MM.1S (cell line): ENCODE results near the gene VPREB1.
"Not testable (repeated sequence)": the region's sequence is repeated elsewhere in the genome, so short reads cannot be mapped to it uniquely, and the experiment has no call there.

Experiments
- DNase-seq: peaks from one replicate; pipeline ENCODE4 v3.0.0-alpha.2; 2015
- H2AFZ ChIP-seq: fragments of 300-600 bp; sonication (generic); 2 replicates; pipeline ENCODE4 v1.6.0; 2016; ENCODE audit warnings: antibody characterized with exemption, low read length
- H3F3A ChIP-seq: fragments of 300-600 bp; sonication (generic); 2 replicates; pipeline ENCODE4 v1.6.1; 2016; ENCODE audit warnings: mild to moderate bottlenecking, antibody characterized with exemption, low read length, moderate library complexity, mixed read lengths; ENCODE audit not compliant: insufficient read depth
- H3K27ac ChIP-seq: fragments of 300-600 bp; sonication (generic); 2 replicates; pipeline ENCODE4 v1.5.1; 2016; ENCODE audit warnings: mild to moderate bottlenecking, low read length
- H3K27me3 ChIP-seq: fragments of 300-600 bp; sonication (generic); replicated peaks from 2 replicates; pipeline ENCODE4 v1.6.0; 2016; ENCODE audit warnings: low read length; ENCODE audit not compliant: insufficient read depth
- H3K36me3 ChIP-seq: fragments of 300-600 bp; sonication (generic); replicated peaks from 2 replicates; pipeline ENCODE4 v1.6.1; 2016; ENCODE audit warnings: mild to moderate bottlenecking, low read length, mixed read lengths; ENCODE audit not compliant: insufficient read depth
- H3K4me1 ChIP-seq: fragments of 300-600 bp; sonication (generic); 2 replicates; pipeline ENCODE4 v1.6.1; 2016; ENCODE audit warnings: low read length, mixed read lengths
- H3K4me2 ChIP-seq: fragments of 300-600 bp; sonication (generic); 2 replicates; pipeline ENCODE4 v1.6.0; 2016; ENCODE audit warnings: low read depth, low read length
- H3K4me3 ChIP-seq: fragments of 300-600 bp; sonication (generic); 2 replicates; pipeline ENCODE4 v1.5.1; 2016; ENCODE audit warnings: low read length, mixed read lengths
- H3K79me2 ChIP-seq: fragments of 300-600 bp; sonication (generic); 2 replicates; pipeline ENCODE4 v1.6.1; 2016; ENCODE audit warnings: mixed run types, low read length, mixed read lengths
- H3K9ac ChIP-seq: fragments of 300-600 bp; sonication (generic); 2 replicates; pipeline ENCODE4 v1.6.1; 2016; ENCODE audit warnings: low read length, mixed read lengths
- H3K9me2 ChIP-seq: fragments of 300-600 bp; sonication (generic); replicated peaks from 2 replicates; pipeline ENCODE4 v1.6.1; 2016; ENCODE audit warnings: mild to moderate bottlenecking, low read length, mixed read lengths; ENCODE audit not compliant: insufficient read depth
- H3K9me3 ChIP-seq: fragments of 300-600 bp; sonication (generic); replicated peaks from 2 replicates; pipeline ENCODE4 v1.6.1; 2016; ENCODE audit warnings: mild to moderate bottlenecking, low read length, mixed read lengths; ENCODE audit not compliant: insufficient read depth
- H4K20me1 ChIP-seq: fragments of 300-600 bp; sonication (generic); 2 replicates; pipeline ENCODE4 v1.6.1; 2016; ENCODE audit warnings: mild to moderate bottlenecking, low read length, moderate library complexity, mixed read lengths; ENCODE audit not compliant: insufficient read depth
- EZH2 ChIP-seq: fragments of 300-600 bp; sonication (generic); optimal IDR thresholded peaks from 2 replicates; pipeline ENCODE3; 2017; ENCODE audit warnings: low read depth, mild to moderate bottlenecking, antibody characterized with exemption, low read length, mixed read lengths
- EZH2phosphoT487 ChIP-seq: fragments of 300-600 bp; sonication (generic); IDR thresholded peaks from 2 replicates; pipeline ENCODE4 v1.6.1; 2018; ENCODE audit warnings: antibody characterized with exemption, low read length
- TF ChIP-seq, protein P1 (sequence below): fragments of 300-600 bp; sonication (generic); IDR thresholded peaks from 2 replicates; pipeline ENCODE4 v1.5.1; 2016; ENCODE audit warnings: antibody characterized with exemption, low read length, mixed read lengths

Gene VPREB1

GRCh38 chr22:22248878-22249277 is 4.3 kb downstream of the VPREB1 start:
- peaks cover 35% of the 10 kb centered on the region for H3K4me1 ChIP-seq
- DNase-seq: peak; percentile 76
- no peaks in the 10 kb centered on the region for H3K9me2 ChIP-seq
- H3K79me2 ChIP-seq: no peaks in the 10 kb centered on the region
- TF ChIP-seq, protein P1, sequence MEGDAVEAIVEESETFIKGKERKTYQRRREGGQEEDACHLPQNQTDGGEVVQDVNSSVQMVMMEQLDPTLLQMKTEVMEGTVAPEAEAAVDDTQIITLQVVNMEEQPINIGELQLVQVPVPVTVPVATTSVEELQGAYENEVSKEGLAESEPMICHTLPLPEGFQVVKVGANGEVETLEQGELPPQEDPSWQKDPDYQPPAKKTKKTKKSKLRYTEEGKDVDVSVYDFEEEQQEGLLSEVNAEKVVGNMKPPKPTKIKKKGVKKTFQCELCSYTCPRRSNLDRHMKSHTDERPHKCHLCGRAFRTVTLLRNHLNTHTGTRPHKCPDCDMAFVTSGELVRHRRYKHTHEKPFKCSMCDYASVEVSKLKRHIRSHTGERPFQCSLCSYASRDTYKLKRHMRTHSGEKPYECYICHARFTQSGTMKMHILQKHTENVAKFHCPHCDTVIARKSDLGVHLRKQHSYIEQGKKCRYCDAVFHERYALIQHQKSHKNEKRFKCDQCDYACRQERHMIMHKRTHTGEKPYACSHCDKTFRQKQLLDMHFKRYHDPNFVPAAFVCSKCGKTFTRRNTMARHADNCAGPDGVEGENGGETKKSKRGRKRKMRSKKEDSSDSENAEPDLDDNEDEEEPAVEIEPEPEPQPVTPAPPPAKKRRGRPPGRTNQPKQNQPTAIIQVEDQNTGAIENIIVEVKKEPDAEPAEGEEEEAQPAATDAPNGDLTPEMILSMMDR: no peak
- TF ChIP-seq EZH2phosphoT487 (no peak), EZH2 (no peak)
- H3K4me2 ChIP-seq: peak overlapping the region; percentile 67
- H3K27me3 ChIP-seq: no peaks in the 10 kb centered on the region
- H3K9me3 ChIP-seq: no peaks in the 10 kb centered on the region
- H3K36me3 ChIP-seq: no peaks in the 10 kb centered on the region
- no peaks in the 10 kb centered on the region for H4K20me1 ChIP-seq
- no peak overlapping the region for H3K9ac ChIP-seq
- peaks cover 10% of the 10 kb centered on the region for H3F3A ChIP-seq
- no peak overlapping the region for H3K4me3 ChIP-seq
- H2AFZ ChIP-seq: peak overlapping the region; percentile 69
- H3K27ac ChIP-seq: peak overlapping the region; percentile 50; the same call in 1 of the 2 replicates

DNA sequence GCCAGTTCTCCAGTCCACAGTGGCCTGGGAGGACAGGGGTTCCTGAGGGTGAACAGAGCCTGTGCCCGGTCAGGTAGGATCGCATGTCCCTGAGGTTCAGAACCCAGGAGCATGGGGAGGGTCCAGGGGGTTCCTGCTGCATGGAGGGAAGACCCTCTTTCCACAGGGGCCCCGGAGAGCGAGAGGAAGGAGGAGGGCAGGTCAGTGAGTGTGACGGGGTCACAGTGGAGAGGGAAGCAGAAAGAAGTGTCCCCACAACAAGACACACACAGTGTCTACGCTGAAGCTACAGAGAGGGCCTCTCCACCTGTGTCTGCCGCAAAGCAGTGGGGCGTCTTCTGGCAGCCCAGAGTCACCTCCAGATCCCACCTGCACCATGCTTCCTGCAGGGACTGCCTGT is 6.1 kb downstream of the VPREB1 start:
- not testable (repeated sequence) for H4K20me1 ChIP-seq, H3K4me3 ChIP-seq, H3K9me3 ChIP-seq, H2AFZ ChIP-seq, H3K27me3 ChIP-seq, H3K9me2 ChIP-seq, H3K4me2 ChIP-seq, H3K79me2 ChIP-seq, H3K9ac ChIP-seq, DNase-seq, H3K27ac ChIP-seq, H3K36me3 ChIP-seq, H3F3A ChIP-seq
- H3K4me1 ChIP-seq: peaks cover 23% of the 10 kb centered on the region

- not testable (repeated sequence) for H3K79me2 ChIP-seq, H3K4me2 ChIP-seq, H3F3A ChIP-seq, H3K4me3 ChIP-seq, H2AFZ ChIP-seq, H3K9me3 ChIP-seq, H3K9me2 ChIP-seq, H3K36me3 ChIP-seq, H3K27ac ChIP-seq, H3K9ac ChIP-seq, H3K4me1 ChIP-seq, H3K27me3 ChIP-seq, H4K20me1 ChIP-seq, DNase-seq
Measured at GRCh38 chr22:22256133-22256532, 11.5 kb downstream of the VPREB1 start.

GRCh38 chr22:22258597-22259415 is 14.2 kb downstream of the VPREB1 start:
- DNase-seq, H3K4me1 ChIP-seq, H3K9me2 ChIP-seq, H2AFZ ChIP-seq, H3K27ac ChIP-seq, H3K36me3 ChIP-seq, H3K9me3 ChIP-seq, H3K79me2 ChIP-seq, H4K20me1 ChIP-seq, H3K4me3 ChIP-seq, H3F3A ChIP-seq, H3K27me3 ChIP-seq, H3K9ac ChIP-seq, H3K4me2 ChIP-seq: not testable (repeated sequence)

GRCh38 chr22:22260169-22260568 is 15.6 kb downstream of the VPREB1 start:
- H4K20me1 ChIP-seq, H3K79me2 ChIP-seq, H2AFZ ChIP-seq, H3F3A ChIP-seq, H3K4me2 ChIP-seq, H3K4me1 ChIP-seq, H3K4me3 ChIP-seq, H3K27me3 ChIP-seq, DNase-seq, H3K9me3 ChIP-seq, H3K36me3 ChIP-seq, H3K9ac ChIP-seq, H3K9me2 ChIP-seq, H3K27ac ChIP-seq: not testable (repeated sequence)

GRCh38 chr22:22260586-22260985 is 16.0 kb downstream of the VPREB1 start:
- not testable (repeated sequence) for H3K27me3 ChIP-seq, H3F3A ChIP-seq

GRCh38 chr22:22262332-22263074 is 17.9 kb downstream of the VPREB1 start:
- H3K27me3 ChIP-seq, H4K20me1 ChIP-seq, H3K9me2 ChIP-seq, H3K9ac ChIP-seq, H3K27ac ChIP-seq, H3K4me2 ChIP-seq, H3F3A ChIP-seq, H3K4me1 ChIP-seq, H3K9me3 ChIP-seq, H3K4me3 ChIP-seq, H3K79me2 ChIP-seq, DNase-seq, H3K36me3 ChIP-seq, H2AFZ ChIP-seq: not testable (repeated sequence)

More at GRCh38 chr22:22260586-22260985, 16.0 kb downstream of the VPREB1 start:
- H3K79me2 ChIP-seq, H3K4me1 ChIP-seq, H3K9me2 ChIP-seq, H4K20me1 ChIP-seq, H3K4me2 ChIP-seq, H3K27ac ChIP-seq, H3K9ac ChIP-seq, H3K9me3 ChIP-seq, DNase-seq, H3K4me3 ChIP-seq, H2AFZ ChIP-seq, H3K36me3 ChIP-seq: not testable (repeated sequence)
